Activated CD4-positive, alpha-beta T cell treated with anti-CD3 and anti-CD28 coated beads, Interleukin-2, amount 50 U/mL, for 48 hours (primary cell): ENCODE results near the gene CCDC88C.
A peak's percentile ranks its signal among the peaks of the same experiment; 100 is the strongest.
"Not testable (repeated sequence)": the region's sequence is repeated elsewhere in the genome, so short reads cannot be mapped to it uniquely, and the experiment has no call there.

Source experiments
- DNase-seq, 2 experiments: peaks; one replicate each; pipeline ENCODE4 v3.0.0-alpha.2; 2020

Gene CCDC88C

GRCh38 chr14:91417983-91418386 is 365 bp upstream of the CCDC88C start:
- peak; percentile 59 to 61 for DNase-seq

GRCh38 chr14:91416744-91417119 is 888 bp downstream of the CCDC88C start:
- DNase-seq: no peak

- peak; percentile 65 to 74 for DNase-seq
These were observed 1.6 kb downstream of the CCDC88C start for GRCh38 chr14:91415794-91416743.

- no peak for DNase-seq
These were observed 3.2 kb downstream of the CCDC88C start for GRCh38 chr14:91414475-91414833.

- DNase-seq: no peak
These were observed 3.8 kb downstream of the CCDC88C start for GRCh38 chr14:91413547-91414474.

GRCh38 chr14:91412939-91413338 is 4.7 kb downstream of the CCDC88C start:
- DNase-seq: no peak

GRCh38 chr14:91410771-91411536 is 6.7 kb downstream of the CCDC88C start:
- DNase-seq: no peak

GRCh38 chr14:91409928-91410718 is 7.5 kb downstream of the CCDC88C start:
- no peak for DNase-seq

- not testable (repeated sequence) for DNase-seq
These were observed 8.4 kb downstream of the CCDC88C start for GRCh38 chr14:91409240-91409639.

- DNase-seq: no peak
These were observed 10.6 kb downstream of the CCDC88C start for GRCh38 chr14:91406982-91407381.

- no peak for DNase-seq
These were observed 11.2 kb downstream of the CCDC88C start for GRCh38 chr14:91406451-91406850.

GRCh38 chr14:91405724-91406435 is 11.7 kb downstream of the CCDC88C start:
- DNase-seq: no peak

GRCh38 chr14:91405241-91405721 is 12.3 kb downstream of the CCDC88C start:
- DNase-seq: peak; percentile 72 to 77

GRCh38 chr14:91402771-91403600 is 14.6 kb downstream of the CCDC88C start:
- DNase-seq: no peak

GRCh38 chr14:91402348-91402747 is 15.3 kb downstream of the CCDC88C start:
- no peak for DNase-seq

GRCh38 chr14:91401751-91402150 is 15.9 kb downstream of the CCDC88C start:
- DNase-seq: no peak

GRCh38 chr14:91400696-91401095 is 16.9 kb downstream of the CCDC88C start:
- DNase-seq: no peak

GRCh38 chr14:91399868-91400640 is 17.6 kb downstream of the CCDC88C start:
- DNase-seq: peak in 1 of 2 experiments; percentile 53

GRCh38 chr14:91398707-91399106 is 18.9 kb downstream of the CCDC88C start:
- no peak for DNase-seq
